ENCODE results near the gene RPGR. TPM values are rescaled to one million over a fixed set of nuclear protein-coding genes. Genes with fewer than 3 reads are reported as not detected.

Gene RPGR
- total RNA-seq, 1 experiment from 2014 or later, result 10.4 TPM

DNA sequence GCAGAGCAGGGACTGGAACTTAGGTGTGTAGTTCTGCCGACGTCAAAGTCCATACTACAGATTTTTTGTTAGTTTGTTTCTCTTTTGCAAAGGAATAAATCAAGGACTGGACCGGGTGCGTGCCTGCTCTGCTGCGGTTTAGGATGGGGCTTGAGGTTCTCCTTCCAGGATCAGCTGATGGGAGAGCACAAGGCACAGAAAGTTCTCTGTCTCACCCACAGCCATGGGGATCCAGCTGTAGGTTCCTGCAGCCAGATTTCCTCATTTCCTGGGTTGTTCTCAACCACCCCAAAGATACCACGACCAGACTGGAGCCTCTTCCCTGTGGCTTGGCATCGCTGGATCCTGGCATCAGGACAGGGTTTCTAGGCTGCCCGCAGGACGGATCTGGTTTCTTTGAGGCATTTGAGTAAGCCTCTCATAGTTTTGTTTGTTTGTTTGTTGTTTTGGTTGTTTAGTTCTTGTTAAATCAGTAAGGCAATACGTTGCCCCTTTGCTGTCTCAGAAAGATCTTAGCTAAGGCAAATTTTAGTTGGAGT is 105.8 kb downstream of the RPGR start:
- intact Hi-C loops (cut with micrococcal nuclease), result no loop called here
- BruUV-seq (replicated peaks), result no TSS peak
- Histone ChIP-seq H3K36me3 (ENCODE audit: control insufficient read depth in 1 of 2, insufficient read depth in 2 of 2, low read length in 2 of 2) (no peaks in the 10 kb centered on the region), H3K27me3 (ENCODE audit: insufficient read depth, low read length) (no peaks in the 10 kb centered on the region), H3K79me2 (ENCODE audit: insufficient read depth, low read length) (no peaks in the 10 kb centered on the region), H3K4me1 (ENCODE audit: control insufficient read depth in 1 of 2, insufficient read depth in 2 of 2, low read length in 2 of 2) (peaks cover 0 to 14% of the 10 kb centered on the region in 2 experiments; a peak in 2 of 4 replicates), H3K9me3 (ENCODE audit: control insufficient read depth in 1 of 2, insufficient read depth in 1 of 2, low read depth in 1 of 2, low read length in 2 of 2) (no peaks in the 10 kb centered on the region), H3K4me3 (replicated peaks in 1 of 2; ENCODE audit: low read depth in 1 of 2, low read length in 2 of 2) (no peak overlapping the region), H3K4me2 (ENCODE audit: low read length) (peak overlapping the region; percentile 75; the same call in 1 of the 2 replicates), H3K27ac (ENCODE audit: low read depth, low read length) (no peak overlapping the region), H3K9me2 (ENCODE audit: insufficient read depth) (no peaks in the 10 kb centered on the region), H2AFZ (ENCODE audit: low read depth, low read length, poor library complexity, severe bottlenecking) (no peak overlapping the region), H4K20me1 (ENCODE audit: insufficient read depth) (no peaks in the 10 kb centered on the region), H3K9ac (ENCODE audit: low read length) (no peak overlapping the region)
- POLR2A ChIA-PET, result no interaction called here
- CTCF ChIA-PET, result no interaction called here
- DNase-seq (ENCODE audit: low read depth, low spot score) (no peak), ATAC-seq (no peak)
- TF ChIP-seq ELF1 (IDR thresholded peaks at IDR 0.05; ENCODE audit: borderline replicate concordance, low read depth), result no peak
- TF ChIP-seq, protein P1, sequence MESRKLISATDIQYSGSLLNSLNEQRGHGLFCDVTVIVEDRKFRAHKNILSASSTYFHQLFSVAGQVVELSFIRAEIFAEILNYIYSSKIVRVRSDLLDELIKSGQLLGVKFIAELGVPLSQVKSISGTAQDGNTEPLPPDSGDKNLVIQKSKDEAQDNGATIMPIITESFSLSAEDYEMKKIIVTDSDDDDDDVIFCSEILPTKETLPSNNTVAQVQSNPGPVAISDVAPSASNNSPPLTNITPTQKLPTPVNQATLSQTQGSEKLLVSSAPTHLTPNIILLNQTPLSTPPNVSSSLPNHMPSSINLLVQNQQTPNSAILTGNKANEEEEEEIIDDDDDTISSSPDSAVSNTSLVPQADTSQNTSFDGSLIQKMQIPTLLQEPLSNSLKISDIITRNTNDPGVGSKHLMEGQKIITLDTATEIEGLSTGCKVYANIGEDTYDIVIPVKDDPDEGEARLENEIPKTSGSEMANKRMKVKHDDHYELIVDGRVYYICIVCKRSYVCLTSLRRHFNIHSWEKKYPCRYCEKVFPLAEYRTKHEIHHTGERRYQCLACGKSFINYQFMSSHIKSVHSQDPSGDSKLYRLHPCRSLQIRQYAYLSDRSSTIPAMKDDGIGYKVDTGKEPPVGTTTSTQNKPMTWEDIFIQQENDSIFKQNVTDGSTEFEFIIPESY (IDR thresholded peaks at IDR 0.05; ENCODE audit: extremely low read depth, insufficient replicate concordance, low read length), result no peak
- no peak for TF ChIP-seq ZNF274 (IDR thresholded peaks at IDR 0.05; ENCODE audit: low read depth, low read length)
- TF ChIP-seq JUND (IDR thresholded peaks at IDR 0.05), result no peak
- TF ChIP-seq, protein P2, sequence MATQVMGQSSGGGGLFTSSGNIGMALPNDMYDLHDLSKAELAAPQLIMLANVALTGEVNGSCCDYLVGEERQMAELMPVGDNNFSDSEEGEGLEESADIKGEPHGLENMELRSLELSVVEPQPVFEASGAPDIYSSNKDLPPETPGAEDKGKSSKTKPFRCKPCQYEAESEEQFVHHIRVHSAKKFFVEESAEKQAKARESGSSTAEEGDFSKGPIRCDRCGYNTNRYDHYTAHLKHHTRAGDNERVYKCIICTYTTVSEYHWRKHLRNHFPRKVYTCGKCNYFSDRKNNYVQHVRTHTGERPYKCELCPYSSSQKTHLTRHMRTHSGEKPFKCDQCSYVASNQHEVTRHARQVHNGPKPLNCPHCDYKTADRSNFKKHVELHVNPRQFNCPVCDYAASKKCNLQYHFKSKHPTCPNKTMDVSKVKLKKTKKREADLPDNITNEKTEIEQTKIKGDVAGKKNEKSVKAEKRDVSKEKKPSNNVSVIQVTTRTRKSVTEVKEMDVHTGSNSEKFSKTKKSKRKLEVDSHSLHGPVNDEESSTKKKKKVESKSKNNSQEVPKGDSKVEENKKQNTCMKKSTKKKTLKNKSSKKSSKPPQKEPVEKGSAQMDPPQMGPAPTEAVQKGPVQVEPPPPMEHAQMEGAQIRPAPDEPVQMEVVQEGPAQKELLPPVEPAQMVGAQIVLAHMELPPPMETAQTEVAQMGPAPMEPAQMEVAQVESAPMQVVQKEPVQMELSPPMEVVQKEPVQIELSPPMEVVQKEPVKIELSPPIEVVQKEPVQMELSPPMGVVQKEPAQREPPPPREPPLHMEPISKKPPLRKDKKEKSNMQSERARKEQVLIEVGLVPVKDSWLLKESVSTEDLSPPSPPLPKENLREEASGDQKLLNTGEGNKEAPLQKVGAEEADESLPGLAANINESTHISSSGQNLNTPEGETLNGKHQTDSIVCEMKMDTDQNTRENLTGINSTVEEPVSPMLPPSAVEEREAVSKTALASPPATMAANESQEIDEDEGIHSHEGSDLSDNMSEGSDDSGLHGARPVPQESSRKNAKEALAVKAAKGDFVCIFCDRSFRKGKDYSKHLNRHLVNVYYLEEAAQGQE (IDR thresholded peaks at IDR 0.05; ENCODE audit: low read depth), result no peak
- no peak for TF ChIP-seq SRF (IDR thresholded peaks at IDR 0.05; ENCODE audit: low read depth)
- no peak for TF ChIP-seq ATF3 (IDR thresholded peaks at IDR 0.05)
- no peak for TF ChIP-seq FOSL1 (IDR thresholded peaks at IDR 0.05; ENCODE audit: low read depth)
- TF ChIP-seq SP1 (IDR thresholded peaks at IDR 0.05; ENCODE audit: low read depth), result no peak
- no peak for TF ChIP-seq EZH2 (IDR thresholded peaks at IDR 0.05)
- RAD21 ChIA-PET (ENCODE audit: low non-redundant PET in 1 of 2, low total read pairs in 2 of 2, uncharacterized antibody in 2 of 2, unreplicated experiment in 2 of 2), result no interaction called here
